22Rv1 (cell line): ENCODE results near the gene TMEM126A.

Experiments used
- ZFX ChIP-seq: fragments of 450-650 bp; IDR thresholded peaks from 2 replicates; pipeline ENCODE4 v1.6.1; 2017; ENCODE audit warnings: antibody characterized with exemption, borderline replicate concordance
- TF ChIP-seq, protein P1 (sequence below): fragments of 450-650 bp; IDR thresholded peaks from 2 replicates; pipeline ENCODE4 v1.5.1; 2017; ENCODE audit warnings: mild to moderate bottlenecking

DNA sequence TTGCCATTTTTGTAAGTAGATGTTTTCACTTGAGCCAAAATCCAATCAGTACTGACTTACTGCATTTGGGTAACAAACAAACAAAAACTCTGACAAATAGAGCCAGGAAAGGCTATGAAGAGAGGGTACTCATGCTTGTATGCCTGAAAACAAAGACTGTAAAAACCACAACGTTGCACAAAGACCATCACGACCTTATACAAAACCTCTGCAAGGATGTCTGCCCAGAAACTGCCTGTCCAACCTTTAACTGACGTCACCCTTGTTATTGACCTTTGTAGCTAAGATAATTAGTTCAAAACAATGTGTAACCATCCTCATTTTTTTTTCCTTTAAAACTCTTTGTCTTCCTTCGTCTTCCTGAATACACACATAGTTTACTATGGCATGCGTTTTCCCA, 18.0 kb downstream of the TMEM126A start:
- TF ChIP-seq, protein P1, sequence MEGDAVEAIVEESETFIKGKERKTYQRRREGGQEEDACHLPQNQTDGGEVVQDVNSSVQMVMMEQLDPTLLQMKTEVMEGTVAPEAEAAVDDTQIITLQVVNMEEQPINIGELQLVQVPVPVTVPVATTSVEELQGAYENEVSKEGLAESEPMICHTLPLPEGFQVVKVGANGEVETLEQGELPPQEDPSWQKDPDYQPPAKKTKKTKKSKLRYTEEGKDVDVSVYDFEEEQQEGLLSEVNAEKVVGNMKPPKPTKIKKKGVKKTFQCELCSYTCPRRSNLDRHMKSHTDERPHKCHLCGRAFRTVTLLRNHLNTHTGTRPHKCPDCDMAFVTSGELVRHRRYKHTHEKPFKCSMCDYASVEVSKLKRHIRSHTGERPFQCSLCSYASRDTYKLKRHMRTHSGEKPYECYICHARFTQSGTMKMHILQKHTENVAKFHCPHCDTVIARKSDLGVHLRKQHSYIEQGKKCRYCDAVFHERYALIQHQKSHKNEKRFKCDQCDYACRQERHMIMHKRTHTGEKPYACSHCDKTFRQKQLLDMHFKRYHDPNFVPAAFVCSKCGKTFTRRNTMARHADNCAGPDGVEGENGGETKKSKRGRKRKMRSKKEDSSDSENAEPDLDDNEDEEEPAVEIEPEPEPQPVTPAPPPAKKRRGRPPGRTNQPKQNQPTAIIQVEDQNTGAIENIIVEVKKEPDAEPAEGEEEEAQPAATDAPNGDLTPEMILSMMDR = no peak
- TF ChIP-seq ZFX = no peak
